ENCODE results near the gene STRN4.

The STRN4 gene

GRCh38 chr19:46685189-46685588 is 61.1 kb downstream of the STRN4 start:
- H3K9me3 ChIP-seq (ENCODE audit: control insufficient read depth, insufficient read depth, low read length): no peaks in the 10 kb centered on the region
- H3K36me3 ChIP-seq (ENCODE audit: control insufficient read depth, insufficient read depth, low read length): peaks cover 77% of the 10 kb centered on the region
- H3K4me1 ChIP-seq (ENCODE audit: control insufficient read depth, insufficient read depth, low read length): no peaks in the 10 kb centered on the region

DNA sequence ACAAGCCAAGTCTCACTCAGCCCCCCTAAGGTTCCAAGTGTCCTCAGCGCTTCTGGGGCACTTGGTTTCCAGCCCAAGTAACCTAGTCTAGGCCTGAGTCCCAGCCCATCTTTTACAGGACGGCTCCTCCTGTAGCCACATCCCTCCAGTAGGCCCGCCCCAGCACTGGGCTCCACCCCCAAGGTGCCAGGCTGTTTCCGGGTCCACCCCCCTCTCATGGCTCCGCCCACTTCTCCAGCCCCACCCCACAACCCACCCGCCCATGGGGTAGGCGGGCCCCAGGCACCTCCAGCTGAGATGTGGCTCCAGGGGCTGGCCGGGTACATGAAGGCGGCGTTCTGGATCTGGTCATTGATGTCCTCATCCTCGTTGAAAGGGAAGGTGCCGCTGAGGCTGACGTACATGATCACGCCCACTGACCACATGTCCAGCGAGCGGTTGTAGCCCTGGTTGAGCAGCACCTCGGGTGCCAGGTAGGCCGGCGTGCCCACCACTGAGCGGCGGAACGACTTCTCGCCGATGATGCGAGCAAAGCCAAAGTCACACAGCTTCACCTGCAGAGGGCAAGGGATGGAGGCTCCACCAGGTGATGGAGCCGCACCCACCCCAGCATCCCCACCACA is 68.0 kb downstream of the STRN4 start:
- no peak overlapping the region for H3K9ac ChIP-seq (ENCODE audit: low read depth, low read length)
- no peaks in the 10 kb centered on the region for H3K9me3 ChIP-seq (ENCODE audit: control insufficient read depth, insufficient read depth, low read length)
- H3K4me1 ChIP-seq (ENCODE audit: control insufficient read depth, insufficient read depth, low read length): no peaks in the 10 kb centered on the region
- peaks cover 68% of the 10 kb centered on the region for H3K36me3 ChIP-seq (ENCODE audit: control insufficient read depth, insufficient read depth, low read length)
- no peak overlapping the region for H3K4me3 ChIP-seq (ENCODE audit: low read depth, low read length)
- no peaks in the 10 kb centered on the region for H3K27me3 ChIP-seq (ENCODE audit: control insufficient read depth, insufficient read depth, low read length)
- no peak overlapping the region for H3K27ac ChIP-seq (ENCODE audit: low read depth, low read length)

More at GRCh38 chr19:46685189-46685588, 61.1 kb downstream of the STRN4 start:
- no peak overlapping the region for H3K9ac ChIP-seq (ENCODE audit: low read depth, low read length)
- H3K27me3 ChIP-seq (ENCODE audit: control insufficient read depth, insufficient read depth, low read length): no peaks in the 10 kb centered on the region
- no peak overlapping the region for H3K4me3 ChIP-seq (ENCODE audit: low read depth, low read length)
- no peak overlapping the region for H3K27ac ChIP-seq (ENCODE audit: low read depth, low read length)

GRCh38 chr19:46674416-46675178 is 71.7 kb downstream of the STRN4 start:
- Histone ChIP-seq H3K36me3 (ENCODE audit: control insufficient read depth, insufficient read depth, low read length) (peaks cover 49% of the 10 kb centered on the region), H3K9me3 (ENCODE audit: control insufficient read depth, insufficient read depth, low read length) (no peaks in the 10 kb centered on the region), H3K4me3 (ENCODE audit: low read depth, low read length) (no peak overlapping the region), H3K27ac (ENCODE audit: low read depth, low read length) (no peak overlapping the region), H3K4me1 (ENCODE audit: control insufficient read depth, insufficient read depth, low read length) (no peaks in the 10 kb centered on the region), H3K27me3 (ENCODE audit: control insufficient read depth, insufficient read depth, low read length) (no peaks in the 10 kb centered on the region), H3K9ac (ENCODE audit: low read depth, low read length) (no peak overlapping the region)

DNA sequence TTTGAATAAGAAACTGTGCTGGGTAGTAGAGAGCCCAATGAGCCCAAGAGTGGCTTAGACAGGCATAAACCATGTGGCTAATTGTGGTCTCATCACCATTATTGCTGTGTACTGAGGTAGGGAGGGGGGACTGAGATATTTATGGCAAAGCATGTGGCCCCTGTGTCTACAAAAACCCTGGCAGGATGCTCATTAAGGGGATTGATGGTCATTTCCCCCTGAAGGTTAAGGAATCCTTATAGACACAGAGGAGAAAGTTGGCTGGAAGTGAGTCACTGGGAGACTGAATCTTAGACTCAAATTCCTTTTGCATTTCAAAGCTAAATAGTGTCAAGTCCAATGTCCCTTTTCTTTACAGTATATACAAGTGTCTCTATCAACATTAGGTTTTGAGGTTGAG is 75.4 kb downstream of the STRN4 start:
- no peaks in the 10 kb centered on the region for H3K9me3 ChIP-seq (ENCODE audit: control insufficient read depth, insufficient read depth, low read length)
- H3K9ac ChIP-seq (ENCODE audit: low read depth, low read length): no peak overlapping the region
- H3K27me3 ChIP-seq (ENCODE audit: control insufficient read depth, insufficient read depth, low read length): no peaks in the 10 kb centered on the region
- no peaks in the 10 kb centered on the region for H3K4me1 ChIP-seq (ENCODE audit: control insufficient read depth, insufficient read depth, low read length)
- H3K4me3 ChIP-seq (ENCODE audit: low read depth, low read length): no peak overlapping the region
- no peak overlapping the region for H3K27ac ChIP-seq (ENCODE audit: low read depth, low read length)
- H3K36me3 ChIP-seq (ENCODE audit: control insufficient read depth, insufficient read depth, low read length): peaks cover 23% of the 10 kb centered on the region
